PC-3 (cell line): Measurements from ENCODE around the gene BICRAL. TPM values are rescaled to one million over a fixed set of nuclear protein-coding genes. Genes with fewer than 3 reads are reported as not detected.
A peak's percentile ranks its signal among the peaks of the same experiment; 100 is the strongest.

Experiments used
- ATAC-seq: fragments of 200-7000 bp; cut with Tn5 transposase; 2 replicates; pipeline ENCODE4 v1.9.1; 2020; ENCODE audit warnings: mild to moderate bottlenecking, moderate library complexity
- BruUV-seq: library from RNA; stranded (reverse); fragments of 400-500 nt; replicated peaks from 2 replicates; lab custom pipeline; 2021; lab: Mats Ljungman, UMichigan
- CTCF ChIA-PET: fragments of 300-600 bp; sonication (Branson Sonifier 250); formaldehyde crosslinking; loops from one replicate; lab custom pipeline; 2022; ENCODE audit warnings: antibody characterized with exemption; lab: Charles Lee
- POLR2A ChIA-PET: fragments of 300-600 bp; sonication (Branson Sonifier 250); formaldehyde crosslinking; loops from one replicate; lab custom pipeline; 2022; ENCODE audit warnings: antibody characterized with exemption; ENCODE audit not compliant: unreplicated experiment; lab: Charles Lee
- DNase-seq: peaks from one replicate; pipeline ENCODE4 v3.0.0-alpha.2; 2015
- H2AFZ ChIP-seq: fragments of 300-600 bp; sonication (generic); 2 replicates; pipeline ENCODE4 v1.6.0; 2016; ENCODE audit warnings: antibody characterized with exemption, low read length
- H3F3A ChIP-seq: fragments of 300-600 bp; sonication (generic); one replicate; pipeline ENCODE4 v1.6.0; 2017; ENCODE audit warnings: antibody characterized with exemption, low read length, control low read depth, mild to moderate bottlenecking; ENCODE audit not compliant: unreplicated experiment
- H3K27ac ChIP-seq: fragments of 300-600 bp; sonication (generic); 2 replicates; pipeline ENCODE4 v1.5.1; 2016; ENCODE audit warnings: mild to moderate bottlenecking, low read length
- H3K27me3 ChIP-seq: fragments of 300-600 bp; sonication (generic); 2 replicates; pipeline ENCODE4 v1.6.1; 2016; ENCODE audit warnings: low read length, mixed read lengths
- H3K36me3 ChIP-seq: fragments of 300-600 bp; sonication (generic); 2 replicates; pipeline ENCODE4 v1.6.1; 2016; ENCODE audit warnings: low read depth, mixed run types, low read length, mixed read lengths
- H3K4me1 ChIP-seq: fragments of 300-600 bp; sonication (generic); 2 replicates; pipeline ENCODE4 v1.5.1; 2016; ENCODE audit warnings: low read length; ENCODE audit not compliant: insufficient read depth
- H3K4me2 ChIP-seq: fragments of 300-600 bp; sonication (generic); 2 replicates; pipeline ENCODE4 v1.6.0; 2016; ENCODE audit warnings: low read length
- H3K4me3 ChIP-seq: fragments of 300-600 bp; sonication (generic); 2 replicates; pipeline ENCODE4 v1.5.1; 2016; ENCODE audit warnings: mild to moderate bottlenecking, low read length, mixed read lengths
- H3K79me2 ChIP-seq: fragments of 300-600 bp; sonication (generic); 2 replicates; pipeline ENCODE4 v1.6.1; 2017; ENCODE audit warnings: low read length, mixed read lengths
- H3K9ac ChIP-seq: fragments of 300-600 bp; sonication (generic); 2 replicates; pipeline ENCODE4 v1.6.0; 2016; ENCODE audit warnings: mild to moderate bottlenecking, low read length
- H3K9me2 ChIP-seq: fragments of 300-600 bp; sonication (generic); replicated peaks from 2 replicates; pipeline ENCODE4 v1.6.1; 2016; ENCODE audit warnings: mixed run types, low read length, mixed read lengths
- H3K9me3 ChIP-seq: fragments of 300-600 bp; sonication (generic); 2 replicates; pipeline ENCODE4 v1.6.1; 2016; ENCODE audit warnings: low read length, mixed read lengths
- H4K20me1 ChIP-seq: fragments of 300-600 bp; sonication (generic); 2 replicates; pipeline ENCODE4 v1.6.1; 2016; ENCODE audit warnings: low read length, mixed read lengths
- EZH2 ChIP-seq: fragments of 300-600 bp; sonication (generic); IDR thresholded peaks from one replicate; pipeline ENCODE4 v1.6.1; 2017; ENCODE audit warnings: antibody characterized with exemption, mild to moderate bottlenecking, low read length; ENCODE audit not compliant: unreplicated experiment
- EZH2phosphoT487 ChIP-seq: fragments of 300-600 bp; sonication (generic); IDR thresholded peaks from 2 replicates; pipeline ENCODE4 v1.6.1; 2018; ENCODE audit warnings: mild to moderate bottlenecking, antibody characterized with exemption, low read length, borderline replicate concordance
- intact Hi-C: fragments of 100-400 bp; cut with micrococcal nuclease; formaldehyde crosslinking; loops from 2 replicates; pipeline ENCODE4 v1.9.0; 2023
- total RNA-seq: library from RNA; depleted of rRNA; stranded (reverse); fragments of >200 nt; gene quantifications from 2 replicates; pipeline ENCODE4 v1.2.3, GENCODE V29; 2014
- TF ChIP-seq, protein P1 (sequence below): fragments of 300-600 bp; sonication (generic); conservative IDR thresholded peaks from 2 replicates; pipeline ENCODE4 v1.5.1; 2017; ENCODE audit warnings: antibody characterized with exemption, low read depth, mild to moderate bottlenecking, low read length

BICRAL gene
- total RNA-seq, 1 experiment from 2014 or later = 3.3 TPM

DNA sequence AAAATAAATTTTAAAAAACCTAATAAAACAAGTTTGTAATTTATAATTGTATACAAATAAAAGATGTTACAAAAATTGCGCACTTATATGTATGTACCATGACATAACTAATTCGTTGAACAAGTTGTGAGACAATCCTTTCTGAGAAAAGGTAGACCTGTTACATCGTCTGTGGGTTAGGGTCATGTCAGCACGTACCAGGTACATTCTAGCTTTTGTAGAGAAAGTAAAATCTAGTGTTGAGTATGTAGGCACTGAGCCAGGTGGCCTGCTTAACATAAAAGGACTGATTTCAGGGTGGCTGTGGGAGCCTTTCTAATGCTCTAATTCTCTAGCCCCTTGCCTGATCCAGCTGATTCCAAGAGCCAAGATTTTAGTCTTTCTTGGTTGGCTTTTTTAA, 108.0 kb downstream of the BICRAL start:
- POLR2A ChIA-PET = interaction anchor here (0.6 kb wide), 3 partner anchors 10 to 270 kb away, joined by 3 to 6 read pairs (median 5); partner anchors contain the start of gene RPL7L1
- peak overlapping the region; percentile 88 for H3K9ac ChIP-seq
- H3K27me3 ChIP-seq = no peaks in the 10 kb centered on the region
- H2AFZ ChIP-seq = no peak overlapping the region
- TF ChIP-seq, protein P1, sequence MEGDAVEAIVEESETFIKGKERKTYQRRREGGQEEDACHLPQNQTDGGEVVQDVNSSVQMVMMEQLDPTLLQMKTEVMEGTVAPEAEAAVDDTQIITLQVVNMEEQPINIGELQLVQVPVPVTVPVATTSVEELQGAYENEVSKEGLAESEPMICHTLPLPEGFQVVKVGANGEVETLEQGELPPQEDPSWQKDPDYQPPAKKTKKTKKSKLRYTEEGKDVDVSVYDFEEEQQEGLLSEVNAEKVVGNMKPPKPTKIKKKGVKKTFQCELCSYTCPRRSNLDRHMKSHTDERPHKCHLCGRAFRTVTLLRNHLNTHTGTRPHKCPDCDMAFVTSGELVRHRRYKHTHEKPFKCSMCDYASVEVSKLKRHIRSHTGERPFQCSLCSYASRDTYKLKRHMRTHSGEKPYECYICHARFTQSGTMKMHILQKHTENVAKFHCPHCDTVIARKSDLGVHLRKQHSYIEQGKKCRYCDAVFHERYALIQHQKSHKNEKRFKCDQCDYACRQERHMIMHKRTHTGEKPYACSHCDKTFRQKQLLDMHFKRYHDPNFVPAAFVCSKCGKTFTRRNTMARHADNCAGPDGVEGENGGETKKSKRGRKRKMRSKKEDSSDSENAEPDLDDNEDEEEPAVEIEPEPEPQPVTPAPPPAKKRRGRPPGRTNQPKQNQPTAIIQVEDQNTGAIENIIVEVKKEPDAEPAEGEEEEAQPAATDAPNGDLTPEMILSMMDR = no peak
- TF ChIP-seq EZH2phosphoT487 (no peak), EZH2 (no peak)
- peaks cover 10% of the 10 kb centered on the region for H3K36me3 ChIP-seq
- no peaks in the 10 kb centered on the region for H3K9me2 ChIP-seq
- H3K4me2 ChIP-seq = peak overlapping the region; percentile 88
- BruUV-seq = no TSS peak
- peaks cover 9% of the 10 kb centered on the region for H3K4me1 ChIP-seq
- H3K9me3 ChIP-seq = no peaks in the 10 kb centered on the region
- H4K20me1 ChIP-seq = no peaks in the 10 kb centered on the region
- H3K79me2 ChIP-seq = peaks cover 6% of the 10 kb centered on the region
- DNase-seq (peak; percentile 22), ATAC-seq (peak; percentile 1; the same call in 1 of the 2 replicates)
- H3K4me3 ChIP-seq = peak overlapping the region; percentile 84
- intact Hi-C loops = no loop called here
- H3K27ac ChIP-seq = peak overlapping the region; percentile 87
- CTCF ChIA-PET = no interaction called here
- H3F3A ChIP-seq = peaks cover 3% of the 10 kb centered on the region

DNA sequence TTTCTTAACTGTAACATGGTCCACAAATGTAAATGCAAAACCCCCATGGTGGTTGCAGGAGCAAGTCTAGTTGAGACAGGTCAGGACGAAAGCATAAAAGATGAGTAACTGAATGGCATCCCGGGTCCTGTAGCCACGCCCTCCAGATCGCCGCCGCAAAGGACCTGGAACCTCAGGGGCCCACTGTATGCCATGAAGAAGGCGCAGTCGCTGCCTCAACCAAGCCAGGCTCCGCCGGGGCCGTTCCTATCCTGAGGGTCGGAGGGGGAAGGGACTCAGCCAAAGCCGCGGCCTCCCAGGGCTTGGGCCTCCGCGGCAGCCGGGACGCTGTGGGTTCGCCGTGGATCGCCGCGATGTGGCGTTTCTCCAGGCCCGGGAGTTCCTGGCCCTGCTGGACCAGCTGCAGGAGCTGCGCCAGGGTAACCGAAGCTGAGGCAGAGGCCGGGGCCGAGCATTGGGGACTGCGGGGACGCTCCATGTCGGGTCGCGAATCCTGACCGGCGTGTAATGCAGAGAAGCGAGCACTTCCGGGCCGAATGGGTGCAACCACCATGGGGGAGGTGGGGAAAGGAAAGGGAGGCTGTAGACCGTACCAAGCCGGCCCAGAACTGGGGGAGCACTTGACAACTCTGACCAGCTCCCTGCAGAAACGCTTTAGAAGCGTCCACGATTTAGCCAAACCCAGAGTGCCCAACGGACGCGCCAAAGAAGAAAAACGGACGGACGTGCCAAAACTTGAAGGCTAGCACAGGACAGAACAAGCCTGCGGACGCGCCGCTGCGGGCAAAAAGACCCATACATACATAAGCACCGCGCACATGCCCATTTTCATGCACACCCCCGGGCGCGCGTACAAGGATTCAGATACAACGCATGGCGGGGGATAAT, 108.7 kb downstream of the BICRAL start:
- Histone ChIP-seq H3K27ac (peak overlapping the region; percentile 87), H3K4me1 (peaks cover 9% of the 10 kb centered on the region), H3F3A (peaks cover 2% of the 10 kb centered on the region), H3K9ac (peak overlapping the region; percentile 88), H3K27me3 (no peaks in the 10 kb centered on the region), H3K79me2 (peaks cover 4% of the 10 kb centered on the region; the same call in 1 of the 2 replicates), H3K36me3 (peaks cover 6% of the 10 kb centered on the region), H3K4me3 (peak overlapping the region; percentile 84), H2AFZ (peak overlapping the region; percentile 88), H3K9me3 (no peaks in the 10 kb centered on the region), H3K9me2 (no peaks in the 10 kb centered on the region), H3K4me2 (peak overlapping the region; percentile 88), H4K20me1 (no peaks in the 10 kb centered on the region)
- CTCF ChIA-PET = interaction anchor here (0.6 kb wide), 1 partner anchor 289 kb away, joined by 3 read pairs; no protein-coding TSS in a partner anchor
- POLR2A ChIA-PET = interaction anchor here (0.6 kb wide), 3 partner anchors 94 to 111 kb away, joined by 3 read pairs; partner anchors contain the start of gene PPP2R5D
- TF ChIP-seq, protein P1 = no peak
- TF ChIP-seq EZH2phosphoT487 = no peak
- BruUV-seq = TSS peak; percentile 89
- DNase-seq (peak; percentile 95), ATAC-seq (peak; percentile 90)
- intact Hi-C loops = no loop called here
